HFFc6 (cell line): ENCODE data around the gene PITPNC1. TPM values are rescaled to one million over a fixed set of nuclear protein-coding genes. Genes with fewer than 3 reads are reported as not detected.

Experiments
- DNase-seq: peaks from one replicate; pipeline ENCODE4 v3.0.0-alpha.2; 2018
- H3K27ac Mint-ChIP-seq: 2 replicates; pipeline ENCODE4 v1.8.0; 2020; ENCODE audit warnings: mild to moderate bottlenecking, mixed read lengths
- H3K27me3 Mint-ChIP-seq: 2 replicates; pipeline ENCODE4 v1.8.0; 2021; ENCODE audit warnings: mild to moderate bottlenecking, moderate library complexity, mixed read lengths; ENCODE audit not compliant: insufficient read depth
- H3K36me3 Mint-ChIP-seq: 2 replicates; pipeline ENCODE4 v1.8.0; 2021; ENCODE audit warnings: low read depth, mixed read lengths
- H3K4me1 Mint-ChIP-seq: 2 replicates; pipeline ENCODE4 v1.8.0; 2020; ENCODE audit warnings: low read depth, mixed read lengths
- H3K4me3 Mint-ChIP-seq: 2 replicates; pipeline ENCODE4 v1.8.0; 2020; ENCODE audit warnings: mild to moderate bottlenecking, moderate library complexity, mixed read lengths
- H3K9me3 Mint-ChIP-seq: 2 replicates; pipeline ENCODE4 v1.8.0; 2020; ENCODE audit warnings: mild to moderate bottlenecking, mixed read lengths
- CTCF ChIP-seq: fragments of 200-600 bp; sonication (generic); IDR thresholded peaks from 2 replicates; pipeline ENCODE4 v1.5.0; 2021; ENCODE audit warnings: antibody characterized with exemption, mild to moderate bottlenecking
- total RNA-seq, 6 experiments: library from RNA; stranded (reverse); fragmentation: NEBNext Ultra II Directional; extraction: Animal tissue kit (Norgen Biotek cat#: 25700); gene quantifications; 2 replicates in 1 of 6; 3 replicates in 5 of 6; pipeline ENCODE4 v1.2.3, GENCODE V29; 2021

PITPNC1 gene
- total RNA-seq, 6 experiments from 2014 or later: 6.9 to 11.1 (median 7.7) TPM

GRCh38 chr17:67620636-67621035 is 243.6 kb downstream of the PITPNC1 start:
- Mint-ChIP-seq H3K4me3 (no peak overlapping the region), H3K27ac (no peak overlapping the region), H3K36me3 (no peaks in the 10 kb centered on the region), H3K4me1 (no peaks in the 10 kb centered on the region), H3K9me3 (no peaks in the 10 kb centered on the region), H3K27me3 (no peaks in the 10 kb centered on the region)
- TF ChIP-seq CTCF: no peak
- DNase-seq: no peak

GRCh38 chr17:67623767-67624166 is 246.7 kb downstream of the PITPNC1 start:
- Mint-ChIP-seq H3K4me3 (no peak overlapping the region), H3K9me3 (no peaks in the 10 kb centered on the region), H3K4me1 (no peaks in the 10 kb centered on the region), H3K36me3 (no peaks in the 10 kb centered on the region), H3K27me3 (no peaks in the 10 kb centered on the region; the same call in none of the 2 replicates), H3K27ac (no peak overlapping the region)
- TF ChIP-seq CTCF: no peak
- no peak for DNase-seq

GRCh38 chr17:67624886-67625656 is 248.0 kb downstream of the PITPNC1 start:
- Mint-ChIP-seq H3K36me3 (no peaks in the 10 kb centered on the region), H3K27ac (no peak overlapping the region), H3K27me3 (no peaks in the 10 kb centered on the region; the same call in none of the 2 replicates), H3K9me3 (no peaks in the 10 kb centered on the region), H3K4me1 (peaks cover 7% of the 10 kb centered on the region), H3K4me3 (no peak overlapping the region)
- TF ChIP-seq CTCF: no peak
- no peak for DNase-seq

GRCh38 chr17:67625971-67626370 is 248.9 kb downstream of the PITPNC1 start:
- no peak for TF ChIP-seq CTCF

GRCh38 chr17:67628580-67629013 is 251.5 kb downstream of the PITPNC1 start:
- no peak for DNase-seq
- H3K27me3 Mint-ChIP-seq: no peaks in the 10 kb centered on the region; the same call in none of the 2 replicates
- 0 out of 2 replicates have a peak overlapping the region, but pooled peaks have one; percentile 7 for H3K27ac Mint-ChIP-seq
- H3K4me1 Mint-ChIP-seq: peaks cover 9% of the 10 kb centered on the region
- no peak overlapping the region for H3K4me3 Mint-ChIP-seq
- no peaks in the 10 kb centered on the region for H3K36me3 Mint-ChIP-seq
- H3K9me3 Mint-ChIP-seq: no peaks in the 10 kb centered on the region
- peak; percentile 38 for TF ChIP-seq CTCF

More at GRCh38 chr17:67625971-67626370, 248.9 kb downstream of the PITPNC1 start:
- H3K27me3 Mint-ChIP-seq: no peaks in the 10 kb centered on the region; the same call in none of the 2 replicates
- peaks cover 9% of the 10 kb centered on the region for H3K4me1 Mint-ChIP-seq
- no peaks in the 10 kb centered on the region for H3K9me3 Mint-ChIP-seq
- no peak for DNase-seq
- no peak overlapping the region for H3K27ac Mint-ChIP-seq
- H3K4me3 Mint-ChIP-seq: no peak overlapping the region
- no peaks in the 10 kb centered on the region for H3K36me3 Mint-ChIP-seq
